GM21576 (cell line): ENCODE measurements around the gene CXCR3.
"Not testable (repeated sequence)": the region's sequence is repeated elsewhere in the genome, so short reads cannot be mapped to it uniquely, and the experiment has no call there.

Experiments used
- ATAC-seq: cut with Tn5 transposase; IDR thresholded peaks from one replicate; pipeline ENCODE4 v1.9.1; 2021; ENCODE audit warnings: mild to moderate bottlenecking, moderate library complexity; ENCODE audit not compliant: unreplicated experiment

Gene CXCR3

DNA sequence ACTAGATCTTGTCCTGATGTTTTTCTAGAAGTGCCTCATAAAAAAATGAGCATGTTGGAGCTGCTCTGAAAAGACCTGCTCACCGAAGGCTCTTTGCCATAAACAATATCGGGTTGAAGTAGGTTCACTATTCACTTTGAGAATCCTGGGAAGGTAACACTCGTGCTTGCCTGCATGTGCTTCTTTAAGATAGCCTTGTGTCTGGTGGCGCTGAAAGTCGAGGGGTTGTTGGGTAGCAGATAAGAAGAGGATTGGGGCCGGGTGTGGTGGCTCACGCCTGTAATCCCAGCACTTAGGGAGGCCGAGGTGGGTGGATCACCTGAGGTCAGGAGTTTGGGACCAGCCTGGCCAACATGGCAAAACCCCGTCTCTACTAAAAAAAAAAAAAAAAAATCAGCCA, 6.6 kb downstream of the CXCR3 start:
- not testable (repeated sequence) for ATAC-seq

DNA sequence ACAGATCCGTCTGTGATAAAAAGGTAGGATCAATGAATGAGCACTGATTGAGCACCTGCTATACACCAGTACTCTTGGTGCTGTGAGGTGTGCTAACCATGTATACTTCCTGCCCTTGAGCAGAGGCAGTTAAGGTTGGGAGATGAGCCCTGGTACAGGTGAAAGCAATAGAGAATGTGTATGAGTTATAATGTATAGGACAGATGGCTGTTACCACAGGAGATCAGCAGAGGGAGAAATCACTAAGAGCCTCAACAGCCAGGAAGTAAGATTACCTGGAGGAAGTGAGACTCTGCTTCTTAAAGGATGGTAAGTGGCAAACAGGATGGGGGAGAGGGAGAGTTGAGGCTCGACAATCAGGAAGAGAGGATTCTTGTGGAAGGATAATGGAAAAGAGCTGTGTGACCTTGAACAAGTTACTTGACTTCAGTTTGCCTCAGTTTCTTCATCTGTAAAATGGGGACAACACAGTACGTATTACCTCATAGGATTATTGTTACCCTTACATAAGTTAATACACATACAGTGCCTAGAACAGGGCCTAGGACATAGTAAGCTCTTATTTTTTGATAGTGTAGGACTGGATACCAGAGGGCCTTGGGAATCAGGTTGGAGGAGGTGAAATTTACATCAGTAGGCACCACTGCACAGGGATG, 9.1 kb downstream of the CXCR3 start:
- ATAC-seq: no peak

DNA sequence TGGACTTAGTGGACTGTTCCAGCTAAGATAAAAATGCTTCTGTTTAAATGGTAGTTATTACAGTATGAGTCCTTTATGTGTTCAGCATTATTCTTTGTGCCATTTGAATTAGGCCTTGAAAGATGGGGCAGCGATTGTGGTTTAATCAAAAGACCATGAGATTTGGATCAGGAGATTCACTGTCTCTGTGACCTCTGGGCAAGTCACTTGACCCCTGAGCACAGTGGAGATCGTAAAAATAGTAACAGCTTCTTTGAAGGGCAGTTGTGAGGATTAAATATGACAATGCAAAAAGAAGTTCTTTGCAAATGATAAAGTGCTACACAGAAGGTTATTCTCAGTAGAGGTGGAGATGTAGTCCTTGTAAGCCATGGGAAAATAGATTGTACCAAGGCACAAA, 10.8 kb downstream of the CXCR3 start:
- no peak for ATAC-seq

DNA sequence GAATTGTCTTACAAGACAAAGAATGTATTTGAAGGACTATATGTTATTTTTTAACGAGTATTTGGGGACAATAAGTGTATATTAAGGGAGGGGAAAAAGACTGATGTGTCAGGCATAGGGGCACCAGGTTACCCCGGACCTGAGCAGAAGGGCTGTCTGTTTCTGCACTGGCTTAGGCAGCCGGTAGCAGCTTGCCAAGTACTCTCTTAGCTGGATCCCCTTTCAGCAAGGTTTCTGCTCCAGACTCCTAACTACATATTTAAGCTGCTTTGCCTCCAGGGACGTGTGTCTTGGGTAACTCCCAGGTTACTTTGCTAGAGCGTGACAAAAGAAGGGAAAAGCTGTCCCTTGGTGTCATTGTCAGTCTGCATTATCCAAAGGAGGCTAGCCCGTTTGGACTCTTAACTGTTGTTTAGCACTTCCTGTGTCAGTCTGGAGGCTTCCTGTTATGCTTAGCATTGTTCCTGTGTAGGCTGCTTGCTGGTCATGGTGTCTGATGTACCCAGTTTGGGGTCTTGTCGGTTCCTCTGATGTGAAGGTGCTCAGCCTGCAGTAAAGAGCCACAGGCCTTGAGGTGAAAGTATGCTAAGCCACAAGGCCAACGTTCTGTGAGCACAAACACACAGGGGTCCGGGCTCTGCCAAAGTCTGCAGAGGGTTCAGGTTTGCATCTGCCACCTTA, 11.6 kb downstream of the CXCR3 start:
- ATAC-seq: no peak

GRCh38 chrX:71604796-71605568, 13.3 kb downstream of the CXCR3 start:
- ATAC-seq: no peak

- ATAC-seq: no peak
These were observed 14.2 kb downstream of the CXCR3 start for GRCh38 chrX:71604141-71604540.

DNA sequence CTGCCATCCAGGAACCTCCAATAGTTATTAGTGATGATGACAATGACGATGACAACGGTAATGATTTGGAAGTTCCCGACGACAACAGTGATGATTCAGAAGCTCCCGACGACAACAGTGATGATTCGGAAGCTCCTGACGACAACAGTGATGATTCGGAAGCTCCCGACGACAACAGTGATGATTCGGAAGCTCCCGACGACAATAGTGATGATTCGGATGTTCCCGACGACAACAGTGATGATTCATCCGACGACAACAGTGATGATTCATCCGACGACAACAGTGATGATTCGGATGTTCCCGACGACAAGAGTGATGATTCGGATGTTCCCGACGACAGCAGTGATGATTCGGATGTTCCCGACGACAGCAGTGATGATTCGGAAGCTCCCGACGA, 14.7 kb downstream of the CXCR3 start:
- ATAC-seq: no peak

- ATAC-seq: no peak
These were observed 18.3 kb downstream of the CXCR3 start for GRCh38 chrX:71599965-71600364.

GRCh38 chrX:71593210-71593609, 25.1 kb downstream of the CXCR3 start:
- not testable (repeated sequence) for ATAC-seq

DNA sequence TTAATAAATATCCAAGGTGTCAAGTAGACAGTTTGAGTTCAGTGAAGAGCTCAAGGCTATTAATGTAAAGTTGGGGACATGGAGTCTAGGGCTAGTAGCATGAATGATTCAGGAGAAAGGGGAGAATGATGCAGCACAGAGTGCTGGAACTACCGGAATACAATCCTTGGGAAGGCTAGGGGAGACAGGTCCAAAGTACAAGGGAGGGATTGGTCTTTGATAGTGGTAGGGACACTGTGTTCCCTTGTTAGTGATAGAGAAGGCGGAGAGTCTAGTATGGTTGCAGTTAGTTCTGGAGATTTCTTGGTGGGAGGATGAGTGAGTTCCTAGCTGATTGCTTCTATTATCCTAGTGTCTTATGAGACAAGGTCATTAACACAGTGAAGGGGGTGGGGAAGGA, 31.4 kb downstream of the CXCR3 start:
- ATAC-seq: no peak

GRCh38 chrX:71581210-71581609, 37.1 kb downstream of the CXCR3 start:
- ATAC-seq: no peak

GRCh38 chrX:71579990-71580380, 38.3 kb downstream of the CXCR3 start:
- no peak for ATAC-seq

DNA sequence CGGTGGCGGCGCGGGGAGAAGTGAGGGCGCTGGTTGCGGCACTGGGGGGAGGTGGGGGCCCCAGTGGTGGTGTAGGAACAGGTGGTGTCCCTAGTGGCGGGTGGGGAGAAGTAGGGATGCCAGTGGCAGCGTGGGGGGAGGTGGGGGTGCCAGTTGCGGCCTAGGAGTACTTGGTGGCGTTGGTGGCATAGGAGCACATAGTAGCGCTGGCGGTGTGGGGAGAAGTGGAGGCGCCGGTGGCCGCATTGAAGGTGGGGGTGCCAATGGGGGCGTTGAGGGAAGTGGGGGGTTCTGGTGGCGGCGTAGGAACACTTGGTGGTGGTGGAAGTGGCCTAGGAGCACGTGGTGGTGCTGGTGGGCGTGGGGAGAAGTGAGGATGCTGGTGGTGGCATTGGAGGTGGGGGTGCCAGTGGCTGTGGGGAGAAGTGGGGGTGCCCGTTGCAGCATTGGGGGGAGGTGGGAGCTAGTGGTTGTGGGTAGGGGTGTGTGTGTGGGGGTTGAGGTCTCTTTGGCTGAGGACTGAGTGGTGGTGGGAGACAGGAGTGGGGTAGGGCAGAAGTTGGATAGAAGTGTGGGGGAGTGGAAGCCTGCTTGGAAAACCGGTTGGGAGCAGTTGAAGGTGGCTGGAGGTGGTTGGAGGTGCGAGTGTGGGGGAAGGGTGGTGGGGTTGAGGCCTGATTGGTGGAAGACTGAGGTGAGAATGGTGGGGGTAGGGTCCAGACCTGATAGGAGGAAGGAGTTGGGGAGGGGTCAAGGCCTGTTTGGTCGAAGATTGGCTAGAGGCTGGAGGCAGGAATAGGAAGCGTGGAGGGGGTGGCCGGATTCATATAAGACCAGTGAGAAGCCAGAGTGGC, 38.9 kb downstream of the CXCR3 start:
- no peak for ATAC-seq

GRCh38 chrX:71578253-71579135, 39.8 kb downstream of the CXCR3 start, which contains the start of gene GCNA:
Gene GCNA, plus strand, starts transcription at chrX:71578437. Its CDS starts 2,385 bp downstream, at chrX:71580822.
- no peak for ATAC-seq

DNA sequence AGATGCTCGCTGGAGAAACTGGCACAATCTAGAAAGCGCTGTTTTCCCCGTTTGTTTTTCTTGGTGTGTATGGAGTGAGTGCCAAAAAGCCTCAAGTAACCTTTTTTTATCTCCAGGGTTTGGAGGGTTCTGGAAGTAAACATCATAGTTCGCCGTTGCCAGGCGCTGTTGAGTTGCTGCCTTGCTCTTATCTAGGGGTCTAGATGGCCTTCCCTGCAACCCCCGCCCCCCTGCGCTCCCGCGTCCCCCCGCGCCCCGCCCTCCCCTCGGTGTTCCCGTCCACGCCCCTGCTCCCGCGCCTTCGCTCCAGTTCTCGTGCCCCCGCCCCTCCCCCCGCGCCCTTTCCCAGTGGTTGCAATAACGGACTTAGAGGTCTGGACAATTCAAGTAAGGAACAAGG, 40.6 kb downstream of the CXCR3 start:
- ATAC-seq: no peak

DNA sequence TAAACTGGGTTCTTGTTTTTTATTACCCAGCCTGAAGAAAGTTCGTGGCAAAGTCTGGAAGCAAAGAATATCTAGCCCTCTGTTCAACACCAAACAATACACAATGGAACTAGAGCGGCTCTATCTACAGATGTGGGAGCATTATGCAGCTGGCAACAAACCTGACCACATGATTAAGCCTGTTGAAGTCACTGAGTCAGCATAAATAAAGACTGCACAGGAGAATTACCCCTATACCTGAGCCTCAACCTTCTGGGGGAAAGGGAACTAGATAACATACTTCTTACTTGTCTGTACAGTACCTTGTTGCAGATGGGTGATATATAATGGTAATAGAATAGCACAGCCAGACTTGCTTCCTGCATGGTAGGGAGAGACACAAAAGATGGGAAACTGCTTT, 44.7 kb downstream of the CXCR3 start:
- no peak for ATAC-seq

DNA sequence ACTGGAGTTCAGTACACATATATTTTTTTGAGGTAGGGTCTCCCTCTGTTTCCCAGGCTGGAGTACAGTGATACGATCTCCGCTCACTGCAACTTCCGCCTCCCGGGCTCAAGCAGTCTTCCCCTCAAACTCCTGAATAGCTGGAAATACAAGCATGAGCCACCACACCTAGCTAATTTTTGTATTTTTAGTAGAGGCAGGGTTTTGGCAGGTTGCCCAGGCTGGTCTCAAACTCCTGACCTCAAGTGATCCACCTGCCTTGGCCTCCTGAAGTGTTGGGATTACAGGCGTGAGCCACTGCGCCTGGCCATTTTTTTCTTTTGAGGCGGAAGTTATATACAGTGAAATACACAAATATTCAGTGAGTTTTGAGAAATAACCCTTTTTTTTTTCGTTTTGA, 46.9 kb downstream of the CXCR3 start:
- ATAC-seq: not testable (repeated sequence)
